HG02588 (cell line): ENCODE results near the gene SPTBN1.

Experiments
- ATAC-seq: cut with Tn5 transposase; IDR thresholded peaks from one replicate; pipeline ENCODE4 v1.9.1; 2021; ENCODE audit warnings: mild to moderate bottlenecking, moderate library complexity; ENCODE audit not compliant: unreplicated experiment

The SPTBN1 gene

GRCh38 chr2:54628418-54628817 lies 172.3 kb downstream of the SPTBN1 start:
- no peak for ATAC-seq

- ATAC-seq, result no peak
Observed at GRCh38 chr2:54628957-54629356, 172.8 kb downstream of the SPTBN1 start.

- ATAC-seq, result no peak
Observed at GRCh38 chr2:54629390-54629789, 173.3 kb downstream of the SPTBN1 start.

GRCh38 chr2:54629914-54630857 lies 174.1 kb downstream of the SPTBN1 start:
- ATAC-seq, result no peak

GRCh38 chr2:54630858-54631497 lies 174.9 kb downstream of the SPTBN1 start:
- ATAC-seq, result no peak

GRCh38 chr2:54631755-54632154 lies 175.6 kb downstream of the SPTBN1 start:
- ATAC-seq, result no peak

- ATAC-seq, result no peak
Observed at GRCh38 chr2:54632733-54633692, 176.9 kb downstream of the SPTBN1 start.

- ATAC-seq, result no peak
Observed at GRCh38 chr2:54634021-54634420, 177.9 kb downstream of the SPTBN1 start.

- ATAC-seq, result peak; percentile 73
Observed at GRCh38 chr2:54634564-54635511, 178.7 kb downstream of the SPTBN1 start.

GRCh38 chr2:54635554-54636152 lies 179.5 kb downstream of the SPTBN1 start:
- no peak for ATAC-seq

GRCh38 chr2:54636415-54637139 lies 180.4 kb downstream of the SPTBN1 start:
- ATAC-seq, result no peak

- ATAC-seq, result peak; percentile 26
Observed at GRCh38 chr2:54638103-54638502, 182.0 kb downstream of the SPTBN1 start.

GRCh38 chr2:54638774-54639187 lies 182.7 kb downstream of the SPTBN1 start:
- ATAC-seq, result no peak

- ATAC-seq, result no peak
Observed at GRCh38 chr2:54639609-54640008, 183.5 kb downstream of the SPTBN1 start.

GRCh38 chr2:54640834-54641540 lies 184.9 kb downstream of the SPTBN1 start:
- ATAC-seq, result no peak

- no peak for ATAC-seq
Observed at GRCh38 chr2:54641988-54642387, 185.9 kb downstream of the SPTBN1 start.

- no peak for ATAC-seq
Observed at GRCh38 chr2:54642677-54643430, 186.7 kb downstream of the SPTBN1 start.
